ENCODE results near the gene LRRN1.
A peak's percentile ranks its signal among the peaks of the same experiment; 100 is the strongest.
"Not testable (repeated sequence)": the region's sequence is repeated elsewhere in the genome, so short reads cannot be mapped to it uniquely, and the experiment has no call there.

The LRRN1 gene

GRCh38 chr3:3815206-3815605, 16.0 kb downstream of the LRRN1 start:
- DNase-seq, result no peak

GRCh38 chr3:3816034-3816433, 16.8 kb downstream of the LRRN1 start:
- no peak for DNase-seq

- peak; percentile 82 to 86 for DNase-seq
Observed at GRCh38 chr3:3817865-3818264, 18.6 kb downstream of the LRRN1 start.

DNA sequence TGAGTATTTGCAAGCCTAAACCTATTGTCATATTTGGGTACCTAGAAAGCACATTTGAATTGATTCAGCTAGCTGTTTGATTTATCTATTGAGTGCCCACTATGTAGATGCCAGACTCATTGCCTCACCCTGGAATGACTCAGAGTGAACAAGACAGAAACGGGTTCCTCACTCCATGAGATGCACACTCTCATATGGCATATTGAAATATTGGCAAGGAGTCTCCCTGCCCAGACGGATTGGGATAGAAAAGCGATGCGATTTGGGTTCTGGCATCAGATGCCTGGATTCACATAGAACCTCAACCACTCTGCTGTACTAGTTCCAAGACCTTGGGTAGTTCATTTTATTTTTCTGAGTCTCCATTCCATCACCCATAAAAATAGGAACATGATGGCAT, 22.5 kb downstream of the LRRN1 start:
- DNase-seq, result no peak

DNA sequence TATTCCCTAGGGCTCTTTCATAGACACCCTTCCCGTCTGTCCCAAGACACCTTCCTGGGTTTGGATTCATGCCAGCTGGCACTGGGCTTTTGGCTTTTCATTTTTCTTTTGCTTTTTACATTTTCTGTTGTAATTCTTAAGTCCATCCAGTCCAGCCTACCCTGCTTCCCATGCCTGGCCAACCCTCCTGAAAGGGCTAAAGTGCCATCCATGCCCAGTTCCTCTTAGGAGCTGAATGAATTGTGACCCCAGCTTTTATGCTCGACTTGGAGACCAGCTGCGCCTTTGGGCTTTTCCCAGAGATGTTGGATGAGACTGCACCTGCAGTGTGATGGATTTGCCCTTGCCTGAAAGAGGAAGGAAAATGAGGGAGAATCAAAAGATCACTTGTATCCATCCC, 25.8 kb downstream of the LRRN1 start:
- no peak for DNase-seq

DNA sequence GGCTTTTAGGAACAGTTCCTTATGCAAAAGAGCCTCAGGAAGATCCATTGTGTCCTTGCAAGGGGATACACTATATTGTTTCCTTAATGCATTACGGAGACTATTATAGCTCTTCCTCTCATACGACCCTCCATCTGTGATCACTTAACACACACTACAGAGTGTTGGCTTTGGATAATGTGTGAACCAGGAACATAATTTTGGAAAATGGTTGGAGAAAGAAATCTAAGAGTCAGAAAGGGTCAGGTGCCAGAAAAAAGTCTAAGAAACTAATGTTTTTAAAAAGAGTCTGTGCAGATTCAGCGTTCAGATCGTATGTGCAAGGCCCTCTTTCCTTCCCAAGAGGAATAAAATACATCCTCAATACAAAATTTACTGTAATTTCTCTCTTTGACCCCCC, 27.3 kb downstream of the LRRN1 start:
- DNase-seq, result no peak

DNA sequence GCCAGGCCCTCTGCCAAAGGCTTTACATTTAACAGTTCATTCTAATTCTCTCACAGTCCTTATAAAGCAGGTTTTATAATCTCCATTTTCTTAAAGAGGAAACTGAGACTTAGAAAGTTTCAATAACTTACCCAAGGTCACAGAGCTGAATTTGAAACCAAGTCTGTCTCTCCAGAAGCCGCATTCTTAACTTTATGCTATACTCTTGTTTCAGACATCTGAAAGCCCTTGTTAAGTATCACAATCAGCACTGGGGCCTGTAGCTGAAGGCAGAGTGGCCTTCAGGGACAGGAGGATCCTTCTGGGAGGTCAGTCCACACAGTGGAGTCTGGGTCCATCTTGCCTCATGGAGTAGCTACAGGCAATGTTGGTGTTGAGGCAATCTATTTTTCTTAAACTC, 27.9 kb downstream of the LRRN1 start:
- DNase-seq, result no peak

DNA sequence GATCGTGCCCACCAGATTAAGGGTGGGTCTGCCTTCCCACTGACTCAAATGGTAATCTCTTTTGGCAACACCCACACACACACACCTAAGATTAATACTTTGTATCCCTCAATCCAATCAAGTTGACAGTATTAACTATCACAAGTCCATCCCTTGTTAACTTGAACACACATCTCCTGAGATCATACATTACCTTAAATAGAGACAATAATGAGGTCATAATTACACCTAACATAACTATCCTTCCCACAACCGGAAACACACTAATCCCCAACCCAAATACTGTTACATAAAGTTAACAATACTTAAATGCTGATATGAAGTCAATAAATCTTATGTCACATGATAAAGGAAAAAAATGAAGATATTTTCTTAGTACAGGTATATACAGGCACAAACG, 29.2 kb downstream of the LRRN1 start:
- not testable (repeated sequence) for DNase-seq

- DNase-seq, result no peak
Observed at GRCh38 chr3:3836845-3837244, 37.6 kb downstream of the LRRN1 start.

DNA sequence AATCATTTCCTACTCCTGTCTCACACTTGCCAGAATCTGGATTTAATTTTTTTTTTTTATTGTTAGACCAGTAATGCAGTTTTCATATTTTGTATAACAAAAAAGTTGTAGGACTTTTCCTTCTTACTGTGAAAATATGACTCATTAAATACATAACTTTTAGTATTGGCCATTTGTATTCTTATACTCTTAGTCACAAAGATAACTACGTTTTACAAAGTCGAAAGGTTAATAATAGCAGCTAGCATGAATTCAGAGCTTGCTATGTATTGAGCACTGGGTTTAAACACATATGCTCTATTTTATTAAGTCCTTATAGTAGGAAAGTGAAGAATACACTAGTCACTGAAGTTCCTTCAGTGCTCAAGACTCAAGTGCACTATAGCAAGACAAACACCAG, 43.1 kb downstream of the LRRN1 start:
- DNase-seq, result no peak

DNA sequence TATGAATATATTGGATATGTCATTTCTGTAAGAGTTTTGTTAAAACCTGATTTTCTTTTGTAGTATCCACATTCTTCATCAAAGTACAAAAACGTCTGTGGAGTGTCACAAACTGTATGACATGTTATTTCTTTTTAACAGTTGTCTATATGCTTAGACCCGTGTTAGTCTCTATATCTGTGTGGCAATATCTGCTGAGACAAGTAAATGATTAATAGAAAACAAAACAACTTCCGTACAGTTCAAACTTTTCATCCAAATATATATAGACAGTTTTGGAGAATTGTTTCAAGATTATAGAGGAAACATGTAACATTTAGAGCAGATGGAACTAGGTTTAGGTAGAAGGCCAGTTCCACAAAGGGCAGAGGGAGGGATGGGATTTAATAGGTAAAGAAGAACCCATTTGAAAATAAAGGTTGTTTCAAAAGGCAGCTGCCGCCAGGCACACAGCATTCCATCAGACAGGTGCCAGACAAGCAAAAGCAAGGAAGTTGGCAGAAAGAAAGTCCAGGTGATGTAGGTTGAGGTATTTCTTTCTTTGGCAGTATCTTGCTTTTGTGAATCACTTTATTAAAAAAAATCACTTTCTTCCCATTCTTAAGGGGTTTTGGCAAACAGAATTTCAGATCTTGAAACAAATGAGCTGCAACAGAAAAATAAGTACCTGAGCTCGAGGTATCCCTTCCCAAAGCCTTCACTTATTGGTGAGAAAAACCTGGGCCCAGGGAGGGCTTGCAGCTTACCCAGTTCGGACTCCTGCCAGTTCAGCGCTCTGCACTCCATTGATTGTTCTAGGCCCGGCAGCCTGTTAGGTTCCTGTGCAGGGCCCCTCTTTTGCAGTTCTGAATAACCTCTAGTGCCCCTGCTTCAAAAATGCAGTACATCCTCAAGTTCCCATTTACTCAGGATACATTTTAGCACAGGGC, 49.0 kb downstream of the LRRN1 start:
- no peak for DNase-seq

DNA sequence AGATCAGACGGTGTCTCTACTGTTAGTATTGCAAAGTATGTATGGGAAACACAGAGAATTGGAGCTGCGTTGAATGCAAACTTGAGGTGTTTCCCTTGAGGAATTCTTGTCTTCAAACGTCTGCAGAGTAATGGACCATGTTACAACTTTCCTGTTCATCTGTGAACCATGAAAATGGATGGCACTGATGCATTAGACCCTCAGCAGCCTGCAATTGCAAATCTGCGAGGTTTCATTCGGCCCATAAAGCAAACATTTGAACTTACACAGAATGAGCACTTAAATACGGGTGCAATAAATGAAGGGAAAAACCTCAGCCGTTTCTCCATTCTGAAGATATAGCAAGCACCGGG, 49.7 kb downstream of the LRRN1 start:
- DNase-seq, result no peak

DNA sequence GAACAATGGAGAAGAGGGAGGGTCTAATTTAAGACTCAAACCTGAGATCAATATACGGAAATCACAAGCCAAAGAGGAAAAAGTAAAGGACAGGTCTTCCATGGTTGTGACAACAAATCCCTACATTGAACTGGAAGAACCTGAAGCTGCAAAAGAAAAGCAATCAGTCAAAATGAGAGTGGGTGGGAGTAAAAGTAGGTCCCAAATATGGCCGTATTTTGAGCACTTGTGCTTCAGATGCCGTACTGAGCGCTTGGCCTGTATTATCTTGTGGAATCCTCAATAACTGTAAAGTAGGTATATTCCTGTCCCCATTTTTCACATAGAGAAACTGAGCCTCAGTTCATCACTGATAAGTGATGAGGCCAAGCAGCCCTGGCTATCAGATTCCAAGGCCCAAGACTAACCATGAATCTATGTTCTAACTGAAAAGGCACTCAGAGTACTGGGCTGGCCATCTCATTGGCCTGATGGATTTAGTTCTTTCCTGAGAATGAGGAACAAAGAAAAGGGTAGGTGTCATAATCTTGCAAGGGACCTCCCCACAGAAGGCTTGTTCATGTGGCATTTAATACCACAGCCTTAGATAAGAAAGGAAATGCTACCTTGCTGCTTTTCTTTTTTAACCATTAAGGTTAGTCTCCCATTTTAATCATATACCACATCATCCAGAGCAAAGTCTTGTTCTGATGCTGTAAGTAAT, 52.5 kb downstream of the LRRN1 start:
- no peak for DNase-seq

- DNase-seq, result no peak
Observed at GRCh38 chr3:3853544-3853943, 54.3 kb downstream of the LRRN1 start.

GRCh38 chr3:3855056-3855455, 55.8 kb downstream of the LRRN1 start:
- DNase-seq, result no peak

GRCh38 chr3:3860235-3860634, 61.0 kb downstream of the LRRN1 start:
- no peak for DNase-seq

DNA sequence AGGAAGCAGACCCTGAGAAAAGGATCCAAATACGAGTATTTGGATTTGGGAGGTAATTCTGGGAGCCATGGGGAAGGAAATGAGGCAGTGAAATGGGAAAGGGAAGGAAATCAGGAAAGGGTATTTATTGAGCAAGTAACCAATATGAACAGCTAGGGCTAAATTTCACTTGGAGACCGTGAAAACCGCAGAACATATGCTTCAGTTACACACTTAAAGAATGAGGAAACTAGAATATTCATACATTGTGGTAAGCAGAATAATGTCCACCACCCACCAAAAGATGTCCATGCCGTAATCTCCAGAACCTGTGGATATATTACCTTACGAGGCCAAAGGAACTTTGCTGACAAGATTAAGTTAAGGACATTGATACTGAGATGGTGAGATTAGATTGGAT, 63.3 kb downstream of the LRRN1 start:
- DNase-seq, result no peak

DNA sequence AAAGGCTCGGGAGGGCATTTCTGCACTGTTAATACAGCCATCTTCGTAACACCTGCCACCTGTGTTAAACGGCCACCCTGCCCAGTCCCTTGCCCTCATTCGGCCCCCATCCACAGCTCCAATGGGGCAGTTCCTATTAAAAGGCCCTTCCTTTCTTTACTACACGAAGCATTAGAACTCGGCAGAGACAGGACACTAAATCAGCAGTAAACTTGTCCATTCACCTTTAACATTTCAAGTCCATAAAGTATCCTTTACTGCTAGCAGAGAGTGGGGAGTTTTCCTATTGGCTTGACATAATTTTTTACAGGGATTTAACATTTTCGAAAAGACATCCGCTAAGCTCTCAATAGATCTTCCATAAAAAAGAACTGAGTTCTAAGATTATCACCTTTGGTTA, 76.3 kb downstream of the LRRN1 start:
- DNase-seq, result no peak

DNA sequence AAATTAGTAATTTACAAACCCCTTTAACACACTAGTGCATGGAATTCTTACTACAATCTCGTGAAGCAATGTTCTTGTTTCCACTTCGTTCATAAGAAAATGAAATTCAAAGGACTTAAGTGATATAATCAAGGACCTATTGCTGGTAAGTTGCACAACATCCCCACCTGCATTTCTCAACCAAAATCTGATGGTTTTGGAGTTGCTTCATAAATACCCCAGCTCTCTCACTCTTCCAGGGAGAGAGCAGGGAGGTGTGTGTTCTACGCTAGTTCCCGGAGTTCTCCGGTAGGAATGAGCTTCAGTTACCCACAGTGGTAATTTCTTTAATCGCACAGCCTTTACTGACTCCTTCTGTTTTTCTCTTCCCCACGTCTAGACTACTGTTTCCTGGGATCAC, 81.8 kb downstream of the LRRN1 start:
- DNase-seq, result no peak

GRCh38 chr3:3887311-3887710, 88.1 kb downstream of the LRRN1 start:
- not testable (repeated sequence) for DNase-seq

- no peak for DNase-seq
Observed at GRCh38 chr3:3893590-3893989, 94.4 kb downstream of the LRRN1 start.

Measured in inflammatory macrophage treated with lipopolysaccharide for 1 hour (primary cell).